B cell (primary cell): ENCODE results near the gene APOF. TPM values are rescaled to one million over a fixed set of nuclear protein-coding genes. Genes with fewer than 3 reads are reported as not detected.

Experiments used
- ATAC-seq: fragments of 200-7000 bp; cut with Tn5 transposase; one replicate; pipeline ENCODE4 v1.10.0; 2021; ENCODE audit warnings: low read depth, mild to moderate bottlenecking, moderate number of reproducible peaks, moderate library complexity
- CTCF ChIA-PET: fragments of 350-600 bp; sonication (Branson Sonifier 250); formaldehyde crosslinking; loops from one replicate; lab custom pipeline; 2021; ENCODE audit warnings: antibody characterized with exemption, inconsistent platforms; lab: Charles Lee
- POLR2A ChIA-PET: fragments of 350-600 bp; sonication (Branson Sonifier 250); formaldehyde crosslinking; loops from one replicate; lab custom pipeline; 2021; ENCODE audit warnings: antibody characterized with exemption; lab: Charles Lee
- DNase-seq: peaks from one replicate; pipeline ENCODE4 v3.0.0; 2013
- H2AFZ ChIP-seq: 2 replicates; pipeline ENCODE4 v1.6.1; 2012; ENCODE audit warnings: mild to moderate bottlenecking, low read depth, low read length; ENCODE audit not compliant: insufficient read depth, poor library complexity, severe bottlenecking
- H3K27ac ChIP-seq, 2 donors: 1 replicate in 1 of 2; 2 replicates in 1 of 2; pipeline ENCODE4 v1.5.1; 2012 to 2013; ENCODE audit warnings: low read length in 2 of 2, mild to moderate bottlenecking in 2 of 2, moderate library complexity in 1 of 2
- H3K27me3 ChIP-seq, 4 experiments: fragments of 200-600 bp in 1 of 4; sonication (generic) in 1 of 4; replicated peaks in 1 of 4; 1 replicate in 2 of 4; 2 replicates in 2 of 4; pipeline versions ENCODE4 v1.6.1 to v1.7.0; 2013 to 2016; ENCODE audit warnings: low read length in 3 of 4, mild to moderate bottlenecking in 2 of 4, mixed read lengths in 1 of 4, moderate library complexity in 1 of 4; ENCODE audit not compliant: insufficient read depth in 4 of 4, control insufficient read depth in 3 of 4; ENCODE audit errors: control extremely low read depth in 1 of 4
- H3K36me3 ChIP-seq, 2 experiments: replicated peaks in 1 of 2; 1 replicate in 1 of 2; 2 replicates in 1 of 2; pipeline versions ENCODE4 v1.6.1 to v1.7.1; 2013; ENCODE audit warnings: low read length in 1 of 2; ENCODE audit not compliant: insufficient read depth in 2 of 2, control insufficient read depth in 1 of 2; ENCODE audit errors: control extremely low read depth in 1 of 2, extremely low read depth in 1 of 2
- H3K4me1 ChIP-seq, 2 donors: fragments of 200-600 bp in 1 of 2; sonication (generic) in 1 of 2; 1 replicate in 1 of 2; 2 replicates in 1 of 2; pipeline versions ENCODE4 v1.5.1 to v1.6.1; 2013 to 2017; ENCODE audit warnings: low read length in 2 of 2; ENCODE audit not compliant: control insufficient read depth in 2 of 2, insufficient read depth in 2 of 2
- H3K4me2 ChIP-seq: replicated peaks from 2 replicates; pipeline ENCODE3; 2012; ENCODE audit warnings: mild to moderate bottlenecking, low read depth, low read length; ENCODE audit not compliant: poor library complexity, severe bottlenecking
- H3K4me3 ChIP-seq, 5 experiments: fragments of 200-600 bp in 1 of 5; sonication (generic) in 1 of 5; 1 replicate in 3 of 5; 2 replicates in 2 of 5; pipeline versions ENCODE4 v1.5.1 to v1.7.0; 2011 to 2016; ENCODE audit warnings: low read length in 4 of 5, mild to moderate bottlenecking in 4 of 5, low read depth in 2 of 5, control low read depth in 1 of 5, moderate library complexity in 1 of 5; ENCODE audit not compliant: insufficient read depth in 1 of 5; ENCODE audit errors: control extremely low read depth in 1 of 5, extremely low read depth in 1 of 5
- H3K79me2 ChIP-seq: fragments of 200-600 bp; sonication (generic); one replicate; pipeline ENCODE4 v1.6.0; 2016; ENCODE audit warnings: low read length; ENCODE audit not compliant: control insufficient read depth, insufficient read depth
- H3K9ac ChIP-seq: fragments of 200-600 bp; sonication (generic); 2 replicates; pipeline ENCODE4 v1.6.1; 2017; ENCODE audit warnings: mild to moderate bottlenecking, low read length, moderate library complexity
- H3K9me3 ChIP-seq, 3 donors: one replicate each; pipeline versions ENCODE4 v1.6.1 to v1.7.1; 2013; ENCODE audit warnings: low read length in 2 of 3; ENCODE audit not compliant: control insufficient read depth in 2 of 3, insufficient read depth in 1 of 3; ENCODE audit errors: control extremely low read depth in 1 of 3
- H4K20me1 ChIP-seq: 2 replicates; pipeline ENCODE4 v1.6.0; 2012; ENCODE audit warnings: mild to moderate bottlenecking, low read length; ENCODE audit not compliant: insufficient read depth, control insufficient read depth, poor library complexity, severe bottlenecking
- H3K27ac Mint-ChIP-seq: one replicate; pipeline ENCODE4 v1.8.0; 2021; ENCODE audit warnings: mixed read lengths
- H3K27me3 Mint-ChIP-seq: one replicate; pipeline ENCODE4 v1.8.0; 2021; ENCODE audit warnings: mixed read lengths
- H3K4me1 Mint-ChIP-seq: one replicate; pipeline ENCODE4 v1.8.0; 2021; ENCODE audit warnings: mixed read lengths
- H3K4me3 Mint-ChIP-seq: one replicate; pipeline ENCODE4 v1.8.0; 2021; ENCODE audit warnings: mixed read lengths
- H3K9me3 Mint-ChIP-seq: one replicate; pipeline ENCODE4 v1.8.0; 2022; ENCODE audit warnings: mixed read lengths; ENCODE audit not compliant: insufficient read depth
- CTCF ChIP-seq: fragments of 200-600 bp; IDR thresholded peaks from one replicate; pipeline ENCODE4 v1.8.0; 2022; ENCODE audit warnings: antibody characterized with exemption, mild to moderate bottlenecking
- EZH2 ChIP-seq: IDR thresholded peaks from 2 replicates; pipeline ENCODE4 v1.6.1; 2012; ENCODE audit warnings: borderline replicate concordance, low read depth, mild to moderate bottlenecking, moderate library complexity, low read length; ENCODE audit not compliant: insufficient read depth, poor library complexity, severe bottlenecking
- WGBS: methylation state at CpG from one replicate; pipeline ENCODE4 v1.1.5; 2013; ENCODE audit warnings: missing lambda C conversion rate; ENCODE audit not compliant: insufficient coverage; 5-methylcytosine and 5-hydroxymethylcytosine counted together
- intact Hi-C: fragments of 100-400 bp; cut with micrococcal nuclease; formaldehyde crosslinking; loops from one replicate; pipeline ENCODE4 v1.10.0; 2022
- polyA plus RNA-seq: library from polyadenylated mRNA; depleted of rRNA; stranded (reverse); fragments of >200 nt; gene quantifications from 2 replicates; pipeline ENCODE4 v1.2.3, GENCODE V29; 2012
- total RNA-seq, 2 donors: library from RNA; stranded (reverse); fragments of 120-200 nt in 1 of 2; gene quantifications; 1 replicate in 1 of 2; 2 replicates in 1 of 2; pipeline versions ENCODE4 v1.2.3 to v1.2.4, GENCODE V29; 2013 to 2022

APOF gene
- total and polyA plus RNA-seq, 2 donors (not counting 1 experiment from before 2014, with no cell fraction given): not detected

GRCh38 chr12:56334490-56334793 is 28.2 kb downstream of the APOF start:
- 0% methylated on average over 1 of the region's 6 CpGs for WGBS
- H3K27ac ChIP-seq: peak overlapping the region; percentile 94 to 100
- peak overlapping the region; percentile 86 for H3K4me2 ChIP-seq
- peak overlapping the region; percentile 95 for H3K9ac ChIP-seq
- H3K9me3 ChIP-seq: no peaks in the 10 kb centered on the region
- Mint-ChIP-seq H3K4me1 (peaks cover 58% of the 10 kb centered on the region), H3K4me3 (peak overlapping the region; percentile 99), H3K27ac (peak overlapping the region; percentile 100), H3K9me3 (no peaks in the 10 kb centered on the region), H3K27me3 (no peaks in the 10 kb centered on the region)
- H3K4me1 ChIP-seq: peaks cover 41 to 49% of the 10 kb centered on the region in 2 donors
- H3K36me3 ChIP-seq: no peaks in the 10 kb centered on the region
- H3K27me3 ChIP-seq: no peaks in the 10 kb centered on the region
- peak overlapping the region; percentile 63 to 88 (median 80) for H3K4me3 ChIP-seq
- ChIA-PET CTCF (interaction anchor here (0.6 to 7.6 kb wide), 5 partner anchors 18 to 130 kb away, joined by 3 to 45 read pairs (median 18); partner anchors contain the start of genes CNPY2 and STAT2), POLR2A (interaction anchor here (1.2 to 2.5 kb wide), 3 partner anchors 18 to 130 kb away, joined by 11 to 24 read pairs (median 13); partner anchors contain the start of genes CNPY2 and STAT2)
- no peaks in the 10 kb centered on the region for H4K20me1 ChIP-seq
- intact Hi-C loops: loop anchor here (1.0 to 2.0 kb wide), 7 partner anchors 18 to 302 kb away; partner anchors contain the start of genes COQ10A, CS, STAT2 and TIMELESS
- TF ChIP-seq EZH2 (no peak), CTCF (peak; percentile 3)
- ATAC-seq (no peak), DNase-seq (no peak)
- H2AFZ ChIP-seq: peak overlapping the region; percentile 93
- H3K79me2 ChIP-seq: peaks cover 20% of the 10 kb centered on the region

GRCh38 chr12:56333679-56334489 is 28.8 kb downstream of the APOF start, which contains the start of gene PAN2:
Gene PAN2, minus strand, starts transcription at chr12:56334000. Its CDS starts 906 bp downstream, at chr12:56333094.
- Histone ChIP-seq H3K79me2 (peaks cover 18% of the 10 kb centered on the region), H3K36me3 (no peaks in the 10 kb centered on the region), H3K27me3 (no peaks in the 10 kb centered on the region), H3K4me1 (peaks cover 35 to 44% of the 10 kb centered on the region in 2 donors), H3K9me3 (no peaks in the 10 kb centered on the region), H4K20me1 (no peaks in the 10 kb centered on the region), H2AFZ (peak within 1 kb of the TSS; percentile 93), H3K27ac (peak within 1 kb of the TSS; percentile 94 to 100), H3K9ac (peak within 1 kb of the TSS; percentile 95), H3K4me3 (peak within 1 kb of the TSS; percentile 63 to 88 (median 80)), H3K4me2 (peak within 1 kb of the TSS; percentile 86)
- H3K4me3 Mint-ChIP-seq: peak within 1 kb of the TSS; percentile 99
- H3K9me3 Mint-ChIP-seq: no peaks in the 10 kb centered on the region
- POLR2A ChIA-PET: interaction anchor here (0.6 to 2.5 kb wide), 7 partner anchors 8 to 134 kb away, joined by 4 to 24 read pairs (median 10); partner anchors contain the start of genes CNPY2 and STAT2
- no peaks in the 10 kb centered on the region for H3K27me3 Mint-ChIP-seq
- H3K27ac Mint-ChIP-seq: peak within 1 kb of the TSS; percentile 100
- WGBS: under 1% methylated on average over 32 of the region's 45 CpGs
- intact Hi-C loops: loop anchor here (1.0 to 2.0 kb wide), 8 partner anchors 18 to 303 kb away; partner anchors contain the start of genes COQ10A, CS, SPRYD4 and STAT2
- TF ChIP-seq CTCF (peak; percentile 65), EZH2 (no peak)
- peaks cover 52% of the 10 kb centered on the region for H3K4me1 Mint-ChIP-seq
- ATAC-seq: peak; percentile 90
- peak; percentile 98 for DNase-seq
- CTCF ChIA-PET: interaction anchor here (0.6 to 7.6 kb wide), 7 partner anchors 17 to 352 kb away, joined by 3 to 45 read pairs (median 7); partner anchors contain the start of genes CNPY2 and STAT2
